NT2/D1 (cell line): ENCODE results near the gene CCDC146.

Source experiments
- SUZ12 ChIP-seq: IDR thresholded peaks from 2 replicates; pipeline ENCODE4 v1.6.1; 2011; ENCODE audit not compliant: insufficient read length, insufficient read depth; ENCODE audit errors: extremely low read depth
- YY1 ChIP-seq: IDR thresholded peaks from 2 replicates; pipeline ENCODE4 v1.6.1; 2011; ENCODE audit not compliant: insufficient read length, insufficient read depth
- ZNF274 ChIP-seq: IDR thresholded peaks from 2 replicates; pipeline ENCODE4 v1.6.1; 2011; ENCODE audit warnings: mild to moderate bottlenecking, low read depth, low read length

DNA sequence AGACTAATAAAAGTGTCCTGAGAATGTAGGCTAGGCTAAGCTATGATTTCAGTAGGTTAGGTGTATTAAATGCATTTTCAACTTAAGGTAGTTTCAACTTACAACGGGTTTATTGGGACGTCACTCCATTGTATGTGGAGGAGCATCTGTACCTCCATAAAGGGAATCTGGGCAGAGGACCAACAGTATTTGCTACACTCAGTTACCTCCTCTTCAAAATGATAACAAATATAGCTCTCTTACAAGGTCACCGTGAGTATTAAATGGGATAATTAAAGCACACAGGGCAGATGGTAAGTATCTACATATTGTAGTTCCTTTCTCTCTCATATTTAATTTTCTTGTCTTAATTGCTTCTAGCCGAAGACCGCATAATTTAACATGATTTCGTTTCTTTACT is 136.2 kb downstream of the CCDC146 start:
- TF ChIP-seq YY1: no peak
- no peak for TF ChIP-seq SUZ12
- TF ChIP-seq ZNF274: no peak
